Stimulated activated CD4-positive, alpha-beta T cell treated with anti-CD3 and anti-CD28 coated beads, Interleukin-1b, Interleukin-23, amount 100 ng/mL, for 4 hours (primary cell): ENCODE data around the gene PDZD2.
"Not testable (repeated sequence)": the region's sequence is repeated elsewhere in the genome, so short reads cannot be mapped to it uniquely, and the experiment has no call there.

Experiments used
- DNase-seq, 2 donors: peaks; one replicate each; pipeline ENCODE4 v3.0.0-alpha.2; 2020; ENCODE audit warnings: low read depth in 2 of 2

Gene PDZD2

DNA sequence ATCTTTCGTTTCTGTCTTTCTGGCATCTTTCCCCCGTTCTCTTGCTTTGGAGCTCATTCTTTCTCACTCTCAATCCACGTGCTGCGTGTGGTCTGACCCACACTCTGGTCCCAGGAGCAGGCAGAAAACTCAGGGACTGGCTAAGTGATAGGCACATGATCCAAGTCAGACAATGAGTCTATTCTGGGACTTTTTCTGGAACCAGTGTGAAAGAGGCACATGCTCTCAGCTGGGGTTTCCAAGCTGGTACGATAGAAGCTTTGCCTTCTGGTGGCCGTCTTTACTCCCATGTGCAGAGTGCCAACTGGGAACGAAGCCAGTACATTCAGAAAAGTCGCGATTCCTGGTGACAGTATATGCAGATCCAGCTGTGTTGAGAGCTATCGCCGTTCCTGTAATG is 94.4 kb downstream of the PDZD2 start:
- no peak for DNase-seq

DNA sequence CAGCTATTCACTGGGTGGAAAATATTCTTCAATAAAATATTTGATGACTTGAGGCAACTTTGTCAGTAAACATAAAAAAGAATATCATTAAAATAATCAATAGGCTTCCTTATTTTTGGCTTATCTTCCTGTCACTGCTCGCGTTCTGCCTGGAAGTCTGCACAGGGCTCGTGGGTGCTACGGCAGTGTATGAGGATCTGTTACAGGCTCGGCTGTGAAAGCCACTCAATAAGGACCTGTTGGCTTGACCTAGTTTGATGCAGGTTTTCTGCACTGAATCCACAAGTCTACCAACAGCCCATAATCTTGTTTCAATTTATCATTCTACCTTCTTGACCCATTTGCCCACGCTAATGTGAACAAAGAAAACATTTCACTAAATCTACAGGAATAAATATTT is 97.2 kb downstream of the PDZD2 start:
- DNase-seq, result no peak

DNA sequence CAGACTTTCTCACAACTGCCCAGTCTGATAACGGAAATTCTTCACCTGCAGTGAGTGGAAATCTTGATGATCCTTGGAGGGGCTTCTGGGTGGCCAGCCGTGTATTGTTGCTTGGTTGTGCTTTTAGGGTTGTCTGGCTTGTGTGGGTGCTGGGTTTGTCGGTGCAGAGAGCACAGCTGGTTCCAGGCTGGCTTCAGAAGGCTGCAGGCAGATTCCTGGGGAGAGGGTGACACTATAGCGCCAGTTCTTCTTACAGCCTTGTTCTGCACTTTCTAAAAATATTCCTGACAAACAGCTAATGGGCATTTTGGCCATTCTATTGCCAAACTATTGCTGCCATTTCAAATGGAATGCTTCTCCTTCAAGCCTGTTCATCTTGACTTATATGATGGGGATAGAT is 99.3 kb downstream of the PDZD2 start:
- no peak for DNase-seq

DNA sequence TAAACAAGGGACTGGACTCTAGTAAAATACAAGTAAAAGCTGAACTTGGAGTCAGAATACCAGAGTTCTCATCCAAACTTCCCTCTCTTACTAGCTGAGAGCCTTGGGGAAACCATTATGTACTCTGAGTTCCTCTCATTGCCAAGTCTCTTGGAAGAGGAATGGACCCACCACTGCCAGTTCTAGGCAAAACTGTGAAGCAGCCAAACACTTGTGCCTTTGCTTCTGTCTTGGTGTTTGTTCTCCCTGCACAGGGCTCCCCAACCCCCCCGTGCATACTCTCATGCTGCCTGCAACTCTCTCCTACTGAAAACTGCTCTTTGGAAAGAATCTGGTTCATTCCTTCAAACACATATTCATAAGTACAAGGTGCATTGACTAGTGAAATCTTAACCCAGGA is 102.6 kb downstream of the PDZD2 start:
- no peak for DNase-seq

DNA sequence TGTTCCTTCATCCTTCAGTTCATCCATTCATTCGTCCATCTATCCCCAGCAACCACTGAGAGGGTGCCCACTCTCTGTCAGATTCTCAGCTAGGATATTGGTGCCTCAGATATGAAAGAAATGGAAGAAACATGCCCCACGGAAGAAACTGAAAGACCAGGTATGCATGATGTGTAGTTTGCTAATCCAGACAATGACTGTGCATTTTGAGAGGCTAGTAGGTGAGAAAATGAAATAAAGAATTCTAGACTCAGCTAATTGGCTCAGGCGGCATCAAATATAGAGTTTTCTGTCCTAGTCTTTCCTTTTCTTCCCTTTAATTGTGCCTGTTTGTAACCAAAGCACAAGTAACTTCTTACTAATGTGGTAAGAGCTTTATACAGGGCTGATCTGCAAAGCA is 104.7 kb downstream of the PDZD2 start:
- DNase-seq, result no peak

DNA sequence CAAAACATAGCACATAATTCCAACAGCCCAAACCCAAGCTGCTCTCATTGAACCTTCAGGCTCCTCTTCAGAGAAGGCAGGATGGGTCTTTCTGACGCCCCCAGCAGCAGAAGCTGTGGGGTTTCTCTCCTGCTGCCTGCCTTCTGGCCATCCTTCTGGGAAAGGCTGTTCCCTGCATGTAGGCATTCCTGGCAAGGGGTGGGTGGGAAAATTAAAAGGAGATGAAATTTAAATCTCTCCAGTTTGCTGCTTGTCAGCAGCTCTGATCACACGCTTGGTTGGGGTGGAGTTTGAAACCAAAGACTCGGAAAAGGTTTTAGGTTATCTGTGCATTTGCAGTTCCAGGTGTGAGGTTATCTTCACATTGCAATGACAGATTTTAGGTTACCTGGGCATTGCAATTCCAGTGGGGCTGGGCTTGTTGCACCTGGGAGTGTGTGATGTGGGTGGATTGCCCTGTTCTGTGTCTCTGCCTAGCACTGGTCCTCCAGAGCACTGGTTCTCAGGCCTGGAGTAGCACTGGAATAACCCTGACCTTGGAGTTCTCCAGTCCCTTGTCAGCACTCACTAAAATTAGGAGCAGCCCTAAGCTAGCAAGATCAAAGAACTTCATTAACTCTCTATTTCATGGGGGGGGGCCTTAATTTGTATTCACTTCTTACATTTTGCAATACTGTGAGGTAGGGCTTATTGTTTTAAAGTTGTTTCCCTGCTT is 109.7 kb downstream of the PDZD2 start:
- DNase-seq, result no peak

DNA sequence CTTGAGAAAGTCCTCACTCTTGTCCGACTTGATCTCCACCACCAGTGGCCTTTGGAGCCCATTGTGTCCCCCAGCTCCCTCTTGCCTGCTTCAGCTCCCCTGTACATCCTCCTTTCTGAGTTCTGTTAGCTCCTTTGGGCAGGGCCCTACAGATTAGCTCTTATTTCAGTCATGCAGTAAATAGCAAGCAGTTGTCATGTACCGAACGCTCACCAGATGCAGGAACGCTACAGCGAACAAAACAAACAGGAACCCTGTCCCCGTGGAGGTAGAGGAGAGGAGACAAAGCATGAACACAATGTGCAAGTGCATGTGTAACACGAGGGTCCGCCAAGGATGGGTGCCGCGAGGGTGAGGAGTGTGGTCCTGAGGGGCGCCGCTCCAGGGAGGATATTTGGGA is 111.3 kb downstream of the PDZD2 start:
- no peak for DNase-seq

DNA sequence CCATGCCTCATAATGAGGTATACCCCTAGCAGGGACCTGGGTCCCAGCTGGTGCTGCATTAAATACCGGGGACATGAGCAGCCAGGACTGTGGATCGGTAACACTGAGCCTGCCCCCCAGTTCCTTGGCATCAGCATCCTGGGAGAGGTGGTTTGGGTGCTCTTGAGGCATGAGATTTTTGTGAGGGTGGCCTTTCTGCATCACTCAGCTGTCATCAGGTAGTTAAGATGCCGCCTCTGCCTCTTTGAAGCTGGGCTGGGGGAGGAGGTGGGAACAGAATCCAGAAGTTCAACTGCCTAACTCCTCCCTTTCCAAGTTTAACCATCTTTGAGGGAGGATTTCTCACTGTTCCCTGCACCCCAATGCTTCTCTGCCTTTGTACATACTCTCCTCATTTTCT is 112.7 kb downstream of the PDZD2 start:
- DNase-seq, result no peak

DNA sequence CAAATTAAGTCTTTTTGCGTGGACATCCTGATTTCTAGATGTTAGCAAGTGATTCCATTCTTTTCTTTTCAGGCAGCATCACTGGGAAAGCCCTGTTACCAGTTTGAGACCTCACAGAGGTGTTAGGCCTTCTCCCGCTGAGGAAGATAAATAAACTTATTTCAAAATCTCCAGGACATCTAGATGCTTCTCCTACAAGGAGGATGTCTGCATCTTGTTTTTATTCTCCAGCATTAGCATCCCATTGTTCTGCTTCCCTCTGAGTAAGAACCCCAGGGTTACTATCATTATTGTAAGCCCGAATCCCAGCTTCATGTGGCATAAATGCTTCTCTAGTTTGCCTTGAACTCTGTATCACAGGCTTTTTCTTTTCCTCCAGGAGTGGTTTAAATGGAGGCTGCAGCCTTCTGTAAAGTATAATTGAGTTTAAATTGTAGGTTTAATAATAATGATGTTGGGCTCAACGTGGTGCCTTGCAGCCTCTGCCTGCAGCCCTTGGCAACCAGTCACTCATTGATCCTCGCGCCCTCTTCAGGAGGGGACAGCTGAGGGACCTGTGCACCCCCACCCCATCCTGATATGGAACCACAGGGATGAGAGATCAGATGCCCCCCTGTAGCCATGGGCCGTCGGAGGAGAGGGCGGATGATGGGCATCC is 114.9 kb downstream of the PDZD2 start:
- no peak for DNase-seq

DNA sequence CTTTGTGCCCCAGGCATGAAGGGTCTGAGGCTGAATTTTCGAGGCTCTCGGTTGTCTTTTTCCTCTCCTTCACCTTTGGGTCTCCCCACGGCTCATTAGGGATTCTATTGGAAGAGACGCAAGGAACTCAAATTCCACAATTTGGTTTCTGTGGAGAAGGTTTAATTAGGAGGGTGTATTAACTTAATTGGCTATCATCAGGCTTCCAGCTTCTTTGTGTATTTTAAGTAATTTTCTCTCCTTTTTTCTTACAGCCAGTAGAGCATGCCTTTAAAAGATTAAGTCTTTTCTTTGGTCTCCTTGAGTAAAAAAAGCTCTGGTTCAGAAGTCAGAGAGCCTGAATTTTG is 115.4 kb downstream of the PDZD2 start:
- no peak for DNase-seq

DNA sequence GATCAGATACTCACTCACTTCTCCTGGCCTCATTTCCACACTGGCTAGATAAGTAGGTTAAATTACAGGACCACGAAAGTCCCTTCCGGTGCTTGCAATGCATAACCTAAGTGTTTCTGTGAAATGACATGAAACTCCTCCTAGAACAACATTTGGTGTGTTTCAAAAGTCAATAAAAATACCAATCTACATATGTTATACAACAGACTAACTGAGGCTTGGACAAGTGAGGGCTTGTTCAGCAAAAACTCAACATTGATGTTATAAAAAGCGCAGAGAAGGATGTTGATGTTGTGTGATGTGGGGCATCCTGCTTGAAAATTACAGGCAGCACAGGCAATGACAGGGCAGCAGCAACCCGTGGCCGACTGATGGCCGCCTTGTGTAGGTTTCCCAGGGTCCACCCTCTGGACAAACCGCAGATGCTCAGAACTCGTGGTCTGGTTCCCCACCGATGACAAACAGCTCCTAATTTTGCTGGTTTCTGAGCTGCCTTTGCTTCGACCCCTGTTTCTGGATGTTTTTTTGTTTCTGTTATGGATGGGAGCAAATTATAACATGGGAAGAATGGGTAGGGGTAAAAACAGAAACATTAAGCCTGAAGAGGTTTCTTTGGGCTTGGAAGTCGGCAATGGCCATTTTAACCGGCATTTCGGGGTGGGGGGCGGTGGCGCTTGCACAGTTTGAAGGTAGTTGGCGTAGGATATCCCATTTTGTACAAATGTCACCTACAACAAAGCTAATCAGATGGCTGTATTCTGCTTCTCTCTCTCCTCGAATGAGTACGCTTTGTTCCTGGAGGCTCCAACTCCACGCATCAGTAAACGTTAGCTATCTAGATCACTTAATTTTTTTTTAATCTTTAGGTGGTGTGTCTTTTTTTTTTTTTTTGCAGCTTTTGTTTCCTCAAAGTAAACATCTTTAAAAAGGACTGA is 116.1 kb downstream of the PDZD2 start:
- DNase-seq, result no peak

DNA sequence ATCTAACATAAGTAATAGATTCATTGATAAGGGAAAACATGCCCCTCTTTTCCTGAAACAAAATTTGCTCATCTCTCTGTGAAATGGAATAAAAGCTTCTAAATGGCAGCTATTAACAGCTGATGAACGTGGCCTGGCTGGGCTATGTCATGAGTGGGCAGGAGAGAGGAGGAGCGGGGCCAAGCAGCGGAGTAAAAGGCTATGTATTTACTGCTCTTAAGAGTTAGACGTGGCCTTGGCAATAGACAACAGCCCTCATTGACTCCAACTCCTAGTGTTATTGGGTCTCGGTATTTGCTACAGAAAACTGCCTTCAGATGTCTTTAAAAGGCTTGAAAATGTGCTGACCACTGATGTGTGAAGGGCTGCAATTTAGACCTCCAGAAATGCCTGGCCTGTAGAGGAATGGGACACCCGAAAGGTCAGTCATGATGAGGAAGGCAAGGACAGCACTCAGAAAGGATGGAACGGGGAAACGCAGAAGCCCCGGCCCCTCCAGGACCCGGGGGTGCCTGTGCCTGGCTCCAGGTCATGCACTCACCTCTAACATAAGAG is 116.8 kb downstream of the PDZD2 start:
- DNase-seq, result no peak

DNA sequence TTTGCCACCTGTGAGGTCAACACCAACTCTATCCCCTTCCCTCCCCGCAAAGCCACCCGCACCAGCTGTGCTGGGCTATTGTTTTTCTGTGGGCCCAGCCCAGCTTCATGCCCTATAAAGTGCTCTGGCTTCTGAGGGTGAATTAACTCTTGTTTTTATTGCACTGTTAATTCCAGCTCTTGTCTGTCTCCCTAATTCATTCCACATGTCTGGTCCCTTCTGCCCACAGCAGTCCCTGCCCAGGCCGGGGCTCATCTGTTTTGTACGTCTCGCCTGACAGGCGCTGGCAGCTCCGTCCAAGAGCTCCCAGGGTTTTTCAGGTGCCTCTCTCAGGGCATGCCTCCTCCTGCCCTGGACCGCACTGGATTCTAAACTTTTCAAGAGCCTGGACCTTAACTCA is 118.9 kb downstream of the PDZD2 start:
- no peak for DNase-seq

DNA sequence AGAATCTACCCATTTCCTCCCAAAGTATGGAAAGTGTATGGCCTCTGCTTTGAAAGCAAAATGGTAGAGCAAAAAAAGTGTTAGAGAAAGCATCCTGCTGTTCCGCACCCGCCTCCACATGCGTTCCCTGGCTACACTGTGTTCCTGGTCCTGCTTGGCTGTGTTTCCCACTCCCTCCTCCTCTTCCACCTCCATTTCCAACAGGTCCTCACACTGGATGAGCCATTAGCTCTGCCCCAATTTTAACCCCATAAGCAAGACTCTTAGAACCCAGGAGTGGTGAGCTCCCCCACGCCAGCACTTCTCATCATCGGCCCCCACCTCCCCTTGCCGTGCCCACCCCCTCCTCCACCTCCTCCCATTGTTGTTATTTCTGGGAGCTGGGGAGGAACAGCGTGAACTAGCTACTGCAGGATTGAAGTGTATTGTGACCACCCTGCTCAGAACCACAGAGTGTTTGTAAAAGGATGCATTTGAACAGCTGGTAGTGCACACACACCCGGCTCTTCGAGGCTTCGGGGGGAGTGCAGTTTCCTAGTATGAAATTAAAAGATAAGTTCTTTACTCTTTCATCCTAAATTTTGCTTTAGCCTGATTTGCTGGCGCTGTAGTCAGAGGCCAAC is 120.0 kb downstream of the PDZD2 start:
- DNase-seq, result no peak

DNA sequence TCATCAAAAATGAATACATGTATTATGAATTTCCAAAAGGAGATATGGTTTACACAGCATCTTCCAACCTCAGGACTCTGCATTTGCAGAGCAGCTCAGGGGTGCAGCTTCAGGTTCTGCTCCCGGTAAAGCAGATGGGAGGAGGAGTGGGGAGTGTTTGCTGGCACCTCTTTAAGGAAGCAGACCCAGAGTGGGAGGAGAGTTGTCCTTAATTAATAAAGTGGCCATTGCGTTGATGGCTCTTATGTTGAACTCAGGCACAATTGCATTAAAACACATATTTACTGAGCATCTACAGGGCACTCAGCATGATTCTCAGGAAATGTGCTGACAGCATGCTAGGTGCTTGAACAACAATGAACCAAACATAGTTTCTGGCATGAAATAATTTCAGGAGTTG is 121.0 kb downstream of the PDZD2 start:
- DNase-seq, result no peak

DNA sequence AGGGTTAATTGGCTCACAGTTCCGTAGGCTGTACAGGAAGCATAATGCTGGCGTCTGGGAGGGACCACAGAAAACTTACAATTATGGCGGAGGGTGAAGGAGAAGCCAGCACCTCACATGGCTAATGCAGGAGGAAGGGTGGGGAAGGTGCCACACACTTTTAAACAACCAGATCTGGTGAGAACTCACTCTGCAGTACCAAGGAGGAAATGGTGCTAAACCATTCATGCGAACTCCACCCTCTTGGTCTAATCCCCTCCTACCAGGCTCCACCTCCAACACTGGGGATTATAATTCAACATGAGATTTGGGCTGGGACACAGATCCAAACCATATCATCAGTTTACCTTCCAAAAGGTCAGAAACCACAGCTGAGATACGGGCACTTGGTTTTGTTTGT is 122.9 kb downstream of the PDZD2 start:
- no peak for DNase-seq

DNA sequence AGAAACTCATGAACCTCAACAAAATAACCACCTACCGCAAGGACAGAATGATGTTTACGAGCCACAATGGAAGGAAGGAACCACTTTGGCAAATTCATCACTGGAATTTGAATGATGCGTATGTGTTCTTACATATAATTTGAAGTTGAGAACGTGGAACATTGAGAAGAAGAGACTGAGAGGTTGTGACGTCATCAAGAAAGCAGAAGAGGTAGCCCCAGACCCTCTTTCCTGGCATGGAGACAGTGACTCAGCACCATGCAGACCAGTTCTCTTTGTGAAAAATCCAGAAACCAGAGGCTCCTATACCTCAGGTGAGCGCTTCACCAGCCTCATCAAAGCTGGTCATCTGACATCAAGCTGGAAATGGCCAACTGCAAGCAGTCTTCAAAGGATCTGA is 124.5 kb downstream of the PDZD2 start:
- DNase-seq, result no peak

DNA sequence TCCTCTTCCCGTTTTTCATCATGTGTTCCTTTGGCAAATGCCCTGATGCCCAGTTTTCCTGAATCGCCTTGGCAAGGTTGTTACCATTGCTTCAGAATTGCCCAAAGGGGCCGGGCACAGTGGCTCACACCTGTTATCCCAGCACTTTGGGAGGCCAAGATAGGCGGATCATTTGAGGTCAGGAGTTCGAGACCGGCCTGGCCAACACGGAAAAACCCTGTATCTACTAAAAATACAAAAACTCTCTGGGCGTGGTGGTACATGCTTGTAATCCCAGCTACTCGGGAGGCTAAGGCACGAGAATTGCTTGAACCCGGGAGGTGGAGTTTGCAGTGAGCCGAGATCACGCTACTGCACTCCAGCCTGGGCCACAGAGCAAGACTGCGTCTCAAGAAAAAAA is 125.8 kb downstream of the PDZD2 start:
- DNase-seq, result not testable (repeated sequence)

DNA sequence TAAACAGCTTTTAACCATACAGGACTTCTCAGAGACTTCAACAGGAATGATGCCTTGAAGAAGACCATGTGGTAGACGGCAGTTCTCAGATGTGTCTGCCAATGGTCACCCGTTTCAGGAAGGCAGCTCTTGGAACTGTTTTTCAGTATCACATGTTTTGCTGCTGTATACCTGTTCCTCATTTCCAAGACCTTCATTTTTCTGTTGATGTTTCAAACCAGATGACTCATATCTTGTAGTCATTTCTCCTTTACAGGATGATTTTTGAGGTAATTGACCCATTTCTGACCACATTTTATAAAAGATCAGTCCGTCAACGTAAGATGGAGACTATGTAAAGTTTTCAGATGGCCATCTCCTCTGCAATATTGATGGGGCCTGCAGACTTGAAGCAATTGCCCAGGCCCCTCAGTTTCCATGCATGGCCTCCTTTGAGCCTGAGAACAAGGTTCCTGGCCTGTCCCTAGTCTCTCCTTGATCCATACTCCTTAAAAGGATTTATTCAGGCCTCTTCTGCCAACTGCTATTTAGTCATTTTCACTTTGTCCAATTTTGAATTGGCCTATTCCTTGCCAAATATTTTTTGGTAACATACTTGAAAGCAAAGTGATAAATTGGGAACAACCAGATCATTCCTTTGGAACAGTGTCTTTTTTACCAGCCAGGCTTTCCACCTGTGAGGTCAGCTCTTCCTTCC is 128.6 kb downstream of the PDZD2 start:
- no peak for DNase-seq

DNA sequence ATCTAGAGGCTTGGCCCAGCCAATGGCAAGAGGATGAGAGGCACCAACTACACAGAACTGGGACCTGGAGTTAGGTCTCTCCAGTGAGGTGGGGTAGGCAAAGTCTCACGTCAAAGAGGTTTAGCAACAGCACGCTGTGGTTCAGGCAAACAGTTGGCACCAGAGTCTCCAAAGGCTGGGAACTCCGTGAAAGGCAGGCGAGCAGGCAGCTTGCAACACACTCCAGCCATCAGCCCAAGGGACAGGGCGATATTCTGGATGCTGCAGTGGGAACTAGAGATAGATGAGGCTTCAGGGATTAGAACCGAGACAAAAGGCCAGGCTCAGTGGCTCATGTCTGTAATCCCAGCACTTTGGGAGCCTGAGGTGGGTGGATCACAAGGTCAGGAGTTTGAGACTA is 129.1 kb downstream of the PDZD2 start:
- no peak for DNase-seq

DNA sequence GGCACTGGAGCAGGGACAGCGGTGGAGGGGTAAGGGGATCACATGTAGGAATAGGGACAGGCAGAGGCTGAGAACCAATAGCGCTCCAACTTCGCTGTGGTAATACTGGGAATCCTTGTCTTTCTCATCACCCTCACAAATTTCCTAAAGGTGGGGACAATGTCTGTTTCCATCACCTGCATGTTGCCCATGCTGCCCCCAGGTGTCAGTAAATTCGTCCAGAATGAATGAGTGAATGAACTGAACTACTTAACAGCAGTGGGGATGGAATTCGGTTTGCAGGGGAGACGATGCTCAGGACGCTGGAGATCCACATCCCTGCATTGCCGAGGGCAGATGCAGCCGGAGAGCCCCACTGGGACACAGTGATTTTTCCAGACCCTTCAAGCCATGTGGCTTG is 129.9 kb downstream of the PDZD2 start:
- no peak for DNase-seq
